B cell (primary cell): ENCODE results near the gene MMS19. TPM values are rescaled to one million over a fixed set of nuclear protein-coding genes. Genes with fewer than 3 reads are reported as not detected.

Source experiments
- ATAC-seq: fragments of 200-7000 bp; cut with Tn5 transposase; one replicate; pipeline ENCODE4 v1.10.0; 2021; ENCODE audit warnings: low read depth, mild to moderate bottlenecking, moderate number of reproducible peaks, moderate library complexity
- CTCF ChIA-PET: fragments of 350-600 bp; sonication (Branson Sonifier 250); formaldehyde crosslinking; loops from one replicate; lab custom pipeline; 2021; ENCODE audit warnings: antibody characterized with exemption, inconsistent platforms; lab: Charles Lee
- POLR2A ChIA-PET: fragments of 350-600 bp; sonication (Branson Sonifier 250); formaldehyde crosslinking; loops from one replicate; lab custom pipeline; 2021; ENCODE audit warnings: antibody characterized with exemption; lab: Charles Lee
- DNase-seq: peaks from one replicate; pipeline ENCODE4 v3.0.0; 2013
- H2AFZ ChIP-seq: 2 replicates; pipeline ENCODE4 v1.6.1; 2012; ENCODE audit warnings: mild to moderate bottlenecking, low read depth, low read length; ENCODE audit not compliant: insufficient read depth, poor library complexity, severe bottlenecking
- H3K27ac ChIP-seq, 2 donors: 1 replicate in 1 of 2; 2 replicates in 1 of 2; pipeline ENCODE4 v1.5.1; 2012 to 2013; ENCODE audit warnings: low read length in 2 of 2, mild to moderate bottlenecking in 2 of 2, moderate library complexity in 1 of 2
- H3K27me3 ChIP-seq, 4 experiments: fragments of 200-600 bp in 1 of 4; sonication (generic) in 1 of 4; replicated peaks in 1 of 4; 1 replicate in 2 of 4; 2 replicates in 2 of 4; pipeline versions ENCODE4 v1.6.1 to v1.7.0; 2013 to 2016; ENCODE audit warnings: low read length in 3 of 4, mild to moderate bottlenecking in 2 of 4, mixed read lengths in 1 of 4, moderate library complexity in 1 of 4; ENCODE audit not compliant: insufficient read depth in 4 of 4, control insufficient read depth in 3 of 4; ENCODE audit errors: control extremely low read depth in 1 of 4
- H3K36me3 ChIP-seq, 2 experiments: replicated peaks in 1 of 2; 1 replicate in 1 of 2; 2 replicates in 1 of 2; pipeline versions ENCODE4 v1.6.1 to v1.7.1; 2013; ENCODE audit warnings: low read length in 1 of 2; ENCODE audit not compliant: insufficient read depth in 2 of 2, control insufficient read depth in 1 of 2; ENCODE audit errors: control extremely low read depth in 1 of 2, extremely low read depth in 1 of 2
- H3K4me1 ChIP-seq, 2 donors: fragments of 200-600 bp in 1 of 2; sonication (generic) in 1 of 2; 1 replicate in 1 of 2; 2 replicates in 1 of 2; pipeline versions ENCODE4 v1.5.1 to v1.6.1; 2013 to 2017; ENCODE audit warnings: low read length in 2 of 2; ENCODE audit not compliant: control insufficient read depth in 2 of 2, insufficient read depth in 2 of 2
- H3K4me2 ChIP-seq: replicated peaks from 2 replicates; pipeline ENCODE3; 2012; ENCODE audit warnings: mild to moderate bottlenecking, low read depth, low read length; ENCODE audit not compliant: poor library complexity, severe bottlenecking
- H3K4me3 ChIP-seq, 5 experiments: fragments of 200-600 bp in 1 of 5; sonication (generic) in 1 of 5; 1 replicate in 3 of 5; 2 replicates in 2 of 5; pipeline versions ENCODE4 v1.5.1 to v1.7.0; 2011 to 2016; ENCODE audit warnings: low read length in 4 of 5, mild to moderate bottlenecking in 4 of 5, low read depth in 2 of 5, control low read depth in 1 of 5, moderate library complexity in 1 of 5; ENCODE audit not compliant: insufficient read depth in 1 of 5; ENCODE audit errors: control extremely low read depth in 1 of 5, extremely low read depth in 1 of 5
- H3K79me2 ChIP-seq: fragments of 200-600 bp; sonication (generic); one replicate; pipeline ENCODE4 v1.6.0; 2016; ENCODE audit warnings: low read length; ENCODE audit not compliant: control insufficient read depth, insufficient read depth
- H3K9ac ChIP-seq: fragments of 200-600 bp; sonication (generic); 2 replicates; pipeline ENCODE4 v1.6.1; 2017; ENCODE audit warnings: mild to moderate bottlenecking, low read length, moderate library complexity
- H3K9me3 ChIP-seq, 3 donors: one replicate each; pipeline versions ENCODE4 v1.6.1 to v1.7.1; 2013; ENCODE audit warnings: low read length in 2 of 3; ENCODE audit not compliant: control insufficient read depth in 2 of 3, insufficient read depth in 1 of 3; ENCODE audit errors: control extremely low read depth in 1 of 3
- H4K20me1 ChIP-seq: 2 replicates; pipeline ENCODE4 v1.6.0; 2012; ENCODE audit warnings: mild to moderate bottlenecking, low read length; ENCODE audit not compliant: insufficient read depth, control insufficient read depth, poor library complexity, severe bottlenecking
- H3K27ac Mint-ChIP-seq: one replicate; pipeline ENCODE4 v1.8.0; 2021; ENCODE audit warnings: mixed read lengths
- H3K27me3 Mint-ChIP-seq: one replicate; pipeline ENCODE4 v1.8.0; 2021; ENCODE audit warnings: mixed read lengths
- H3K4me1 Mint-ChIP-seq: one replicate; pipeline ENCODE4 v1.8.0; 2021; ENCODE audit warnings: mixed read lengths
- H3K4me3 Mint-ChIP-seq: one replicate; pipeline ENCODE4 v1.8.0; 2021; ENCODE audit warnings: mixed read lengths
- H3K9me3 Mint-ChIP-seq: one replicate; pipeline ENCODE4 v1.8.0; 2022; ENCODE audit warnings: mixed read lengths; ENCODE audit not compliant: insufficient read depth
- CTCF ChIP-seq: fragments of 200-600 bp; IDR thresholded peaks from one replicate; pipeline ENCODE4 v1.8.0; 2022; ENCODE audit warnings: antibody characterized with exemption, mild to moderate bottlenecking
- EZH2 ChIP-seq: IDR thresholded peaks from 2 replicates; pipeline ENCODE4 v1.6.1; 2012; ENCODE audit warnings: borderline replicate concordance, low read depth, mild to moderate bottlenecking, moderate library complexity, low read length; ENCODE audit not compliant: insufficient read depth, poor library complexity, severe bottlenecking
- WGBS: methylation state at CpG from one replicate; pipeline ENCODE4 v1.1.5; 2013; ENCODE audit warnings: missing lambda C conversion rate; ENCODE audit not compliant: insufficient coverage; 5-methylcytosine and 5-hydroxymethylcytosine counted together
- intact Hi-C: fragments of 100-400 bp; cut with micrococcal nuclease; formaldehyde crosslinking; loops from one replicate; pipeline ENCODE4 v1.10.0; 2022
- polyA plus RNA-seq: library from polyadenylated mRNA; depleted of rRNA; stranded (reverse); fragments of >200 nt; gene quantifications from 2 replicates; pipeline ENCODE4 v1.2.3, GENCODE V29; 2012
- total RNA-seq, 2 donors: library from RNA; stranded (reverse); fragments of 120-200 nt in 1 of 2; gene quantifications; 1 replicate in 1 of 2; 2 replicates in 1 of 2; pipeline versions ENCODE4 v1.2.3 to v1.2.4, GENCODE V29; 2013 to 2022

The MMS19 gene
- total and polyA plus RNA-seq, 2 donors (not counting 1 experiment from before 2014, with no cell fraction given) = 82.1 to 102 TPM

GRCh38 chr10:97499561-97500296 is 1.5 kb upstream of the MMS19 start:
- Histone ChIP-seq H3K79me2 (peaks cover 34% of the 10 kb centered on the region), H3K27ac (no peak overlapping the region), H3K4me2 (peak overlapping the region; percentile 97), H3K9ac (peak overlapping the region; percentile 95), H2AFZ (peak overlapping the region; percentile 97), H3K4me3 (peak overlapping the region; percentile 42 to 98 (median 96)), H3K4me1 (peaks cover 21% of the 10 kb centered on the region in 2 donors), H3K27me3 (peaks cover 0 to 40% (median 19%) of the 10 kb centered on the region in 4 experiments), H4K20me1 (peaks cover 20% of the 10 kb centered on the region), H3K9me3 (no peaks in the 10 kb centered on the region), H3K36me3 (no peaks in the 10 kb centered on the region)
- no peak for TF ChIP-seq CTCF
- TF ChIP-seq EZH2 = no peak
- peaks cover 30% of the 10 kb centered on the region for H3K4me1 Mint-ChIP-seq
- intact Hi-C loops = loop anchor here (5.0 kb wide), 1 partner anchor 1937 kb away; the partner anchor contains the start of gene SORBS1
- no peaks in the 10 kb centered on the region for H3K9me3 Mint-ChIP-seq
- peak overlapping the region; percentile 78 for H3K4me3 Mint-ChIP-seq
- DNase-seq (peak; percentile 39), ATAC-seq (no peak)
- POLR2A ChIA-PET = no interaction called here
- H3K27ac Mint-ChIP-seq = no peak overlapping the region
- CTCF ChIA-PET = interaction anchor here (1.9 kb wide), 1 partner anchor 54 kb away, joined by 7 read pairs; no protein-coding TSS in a partner anchor
- peaks cover 31% of the 10 kb centered on the region for H3K27me3 Mint-ChIP-seq
- 6% methylated on average over 38 of the region's 41 CpGs for WGBS
